Aorta (tissue), 5 donors: ENCODE measurements around the gene PCLAF. TPM values are rescaled to one million over a fixed set of nuclear protein-coding genes. Genes with fewer than 3 reads are reported as not detected.
A peak's percentile ranks its signal among the peaks of the same experiment; 100 is the strongest.
"Not testable (repeated sequence)": the region's sequence is repeated elsewhere in the genome, so short reads cannot be mapped to it uniquely, and the experiment has no call there.

Source experiments
- ATAC-seq: fragments of 200-7000 bp; cut with Tn5 transposase; one replicate; pipeline ENCODE4 v1.9.1; 2022; ENCODE audit warnings: moderate library complexity; ENCODE audit not compliant: low FRiP score
- DNase-seq, 2 donors: peaks; one replicate each; pipeline ENCODE4 v3.0.0-alpha.2; 2020
- H3K27ac ChIP-seq, 2 donors: one replicate each; pipeline ENCODE4 v1.5.1; 2013; ENCODE audit warnings: low read length in 2 of 2, mild to moderate bottlenecking in 2 of 2, moderate library complexity in 2 of 2, control low read depth in 1 of 2, inconsistent platforms in 1 of 2, low read depth in 1 of 2
- H3K27me3 ChIP-seq, 2 donors: one replicate each; pipeline ENCODE4 v1.6.1; 2013; ENCODE audit warnings: control low read depth in 1 of 2, low read length in 1 of 2, mild to moderate bottlenecking in 1 of 2, moderate library complexity in 1 of 2; ENCODE audit not compliant: insufficient read depth in 2 of 2, control insufficient read depth in 1 of 2
- H3K36me3 ChIP-seq, 2 donors: one replicate each; pipeline ENCODE4 v1.6.1; 2013; ENCODE audit warnings: control low read depth in 1 of 2, low read length in 1 of 2, mild to moderate bottlenecking in 1 of 2; ENCODE audit not compliant: insufficient read depth in 2 of 2, control insufficient read depth in 1 of 2
- H3K4me1 ChIP-seq, 2 donors: one replicate each; pipeline ENCODE4 v1.6.1; 2013; ENCODE audit warnings: low read length in 2 of 2, control low read depth in 1 of 2, mild to moderate bottlenecking in 1 of 2, moderate library complexity in 1 of 2; ENCODE audit not compliant: insufficient read depth in 2 of 2, control insufficient read depth in 1 of 2
- H3K4me3 ChIP-seq, 2 donors: one replicate each; pipeline ENCODE4 v1.5.1; 2013; ENCODE audit warnings: low read length in 2 of 2, control low read depth in 1 of 2, mild to moderate bottlenecking in 1 of 2
- H3K9me3 ChIP-seq: one replicate; pipeline ENCODE4 v1.6.1; 2013; ENCODE audit warnings: mild to moderate bottlenecking, low read length; ENCODE audit not compliant: control insufficient read depth
- WGBS, 2 donors: extraction: QIAGEN DNeasy Blood & Tissue Kit; methylation state at CpG; one replicate each; pipeline ENCODE4 v1.1.7; 2013; 5-methylcytosine and 5-hydroxymethylcytosine counted together
- intact Hi-C, 2 donors: fragments of 100-400 bp; cut with DNase I; formaldehyde crosslinking; loops; one replicate each; pipeline versions ENCODE4 v1.14.2 to v1.15.0; 2022
- polyA plus RNA-seq, 2 donors: library from polyadenylated mRNA; stranded (reverse); fragments of 200-250 nt; gene quantifications; one replicate each; pipeline ENCODE4 v1.2.3, GENCODE V29; 2013
- total RNA-seq, 2 donors: library from RNA; stranded (reverse); fragmentation: NEBNext Ultra II Directional; extraction: Animal tissue kit (Norgen Biotek cat#: 25700); gene quantifications; one replicate each; pipeline ENCODE4 v1.2.1, GENCODE V29; 2021
- donor health status: healthy with polysubstance abuse.
- donor health status: Bipolar disorder and iron deficiency.
- donor health status: DM: no; HTN: no; CAD: no.
- donor health status: DM: no; HTN: no; CAD: no.
- donor health status: DM: yes; HTN: yes; CAD: no.

Gene PCLAF
- total and polyA plus RNA-seq, 4 donors, result 0.91 to 6.0 TPM; not detected in 2

DNA sequence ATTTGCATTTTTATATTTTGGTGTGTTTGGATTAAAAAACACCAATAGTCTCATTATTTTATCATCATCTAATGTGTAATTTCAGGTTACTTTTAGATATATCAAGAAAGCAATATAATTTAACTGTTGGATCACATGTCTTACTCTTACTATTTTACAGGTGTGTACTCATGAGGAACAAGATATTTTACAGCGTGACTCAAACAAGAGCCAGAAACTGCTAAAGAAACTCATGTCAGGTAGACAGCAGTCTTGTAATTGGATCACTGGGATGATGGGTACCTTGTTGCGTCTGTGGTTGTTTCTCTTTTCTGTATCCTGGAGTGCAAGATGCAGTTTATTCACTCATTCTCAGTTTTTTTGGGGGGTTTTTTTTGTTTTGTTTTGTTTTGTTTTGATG lies 19.3 kb upstream of the PCLAF start:
- H3K36me3 ChIP-seq, result peaks cover 0 to 2% of the 10 kb centered on the region in 2 donors
- H3K4me3 ChIP-seq, result no peak overlapping the region
- H3K4me1 ChIP-seq, result no peaks in the 10 kb centered on the region
- DNase-seq (no peak), ATAC-seq (no peak)
- no peaks in the 10 kb centered on the region for H3K27me3 ChIP-seq
- intact Hi-C loops, result no loop called here
- H3K9me3 ChIP-seq, result no peaks in the 10 kb centered on the region
- H3K27ac ChIP-seq, result no peak overlapping the region
- WGBS, 2 donors, result 92 to 94% methylated on average over 2 of the region's 2 CpGs

DNA sequence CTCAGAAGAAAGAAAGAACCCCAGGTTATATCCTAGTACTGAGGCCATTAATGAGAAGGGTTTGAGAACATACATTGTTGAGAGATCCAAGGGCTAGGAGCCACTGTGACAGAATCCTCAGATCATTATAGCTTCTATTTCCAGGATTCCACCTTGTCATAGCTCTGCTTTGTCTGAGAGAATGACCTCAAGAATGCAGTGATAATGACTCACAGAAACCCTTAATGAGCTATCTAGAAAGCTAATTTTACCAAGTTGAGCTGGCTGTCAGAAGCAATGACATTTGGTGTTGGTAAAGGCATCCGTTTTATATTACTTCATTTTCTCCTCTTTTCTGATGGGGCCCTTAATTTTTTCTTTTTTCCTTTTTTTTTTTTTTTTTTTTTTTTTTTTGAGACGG lies 17.3 kb upstream of the PCLAF start:
- Histone ChIP-seq H3K4me3 (no peak overlapping the region), H3K36me3 (peaks cover 0 to 1% of the 10 kb centered on the region in 2 donors), H3K27ac (no peak overlapping the region), H3K4me1 (no peaks in the 10 kb centered on the region), H3K27me3 (no peaks in the 10 kb centered on the region), H3K9me3 (no peaks in the 10 kb centered on the region)
- no peak for DNase-seq
- intact Hi-C loops, result no loop called here
- no peak for ATAC-seq
- WGBS, 2 donors, result 76 to 91% methylated on average over 2 of the region's 2 CpGs

DNA sequence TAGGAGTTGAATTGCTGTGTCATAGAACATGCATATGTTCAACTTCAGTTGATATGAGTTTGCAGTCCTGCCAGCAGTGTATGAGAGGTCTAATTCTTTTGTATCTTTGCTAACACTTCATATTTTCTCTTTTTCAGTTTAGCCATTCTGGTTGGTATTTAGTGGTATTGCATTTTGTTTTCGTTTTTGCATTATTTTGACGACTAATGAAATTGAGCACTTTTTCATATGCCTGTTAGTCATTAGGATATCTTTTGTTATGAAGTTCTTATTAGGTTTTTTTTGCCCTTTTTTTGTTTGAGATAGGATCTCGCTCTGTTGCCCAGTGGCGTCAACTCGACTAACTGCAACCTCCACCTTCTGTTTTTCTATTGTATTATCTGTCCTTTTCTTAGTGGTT lies 15.5 kb upstream of the PCLAF start:
- DNase-seq (no peak), ATAC-seq (no peak)
- 90 to 93% methylated on average over 5 of the region's 5 CpGs for WGBS, 2 donors
- peaks cover 0 to 1% of the 10 kb centered on the region in 2 donors for H3K36me3 ChIP-seq
- H3K9me3 ChIP-seq, result no peaks in the 10 kb centered on the region
- no peaks in the 10 kb centered on the region for H3K4me1 ChIP-seq
- intact Hi-C loops, result no loop called here
- H3K27ac ChIP-seq, result no peak overlapping the region
- H3K4me3 ChIP-seq, result no peak overlapping the region
- H3K27me3 ChIP-seq, result no peaks in the 10 kb centered on the region

DNA sequence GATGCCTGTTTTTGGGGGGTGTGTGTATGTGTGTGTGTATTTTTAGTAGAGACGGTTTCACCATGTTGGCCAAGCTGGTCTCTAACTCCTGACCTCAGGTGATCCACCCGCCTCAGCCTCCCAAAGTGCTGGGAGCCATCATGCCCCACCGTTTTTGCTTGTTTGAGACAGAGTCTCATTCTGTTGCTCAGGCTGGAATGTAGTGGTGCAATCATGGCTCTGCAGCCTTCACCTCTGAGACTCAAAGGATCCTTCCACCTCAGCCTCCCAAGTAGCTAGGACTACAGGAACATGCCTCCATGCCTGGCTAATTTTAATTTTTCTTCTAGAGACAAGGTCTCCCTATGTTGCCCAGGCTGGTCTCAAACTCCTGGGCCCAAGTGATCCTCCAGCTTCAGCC lies 11.2 kb upstream of the PCLAF start:
- H3K9me3 ChIP-seq, DNase-seq, intact Hi-C loops, H3K4me1 ChIP-seq, H3K27me3 ChIP-seq, H3K4me3 ChIP-seq, H3K36me3 ChIP-seq, ATAC-seq, H3K27ac ChIP-seq: not testable (repeated sequence)
- WGBS, 2 donors, result 80 to 82% methylated on average over 3 of the region's 3 CpGs

DNA sequence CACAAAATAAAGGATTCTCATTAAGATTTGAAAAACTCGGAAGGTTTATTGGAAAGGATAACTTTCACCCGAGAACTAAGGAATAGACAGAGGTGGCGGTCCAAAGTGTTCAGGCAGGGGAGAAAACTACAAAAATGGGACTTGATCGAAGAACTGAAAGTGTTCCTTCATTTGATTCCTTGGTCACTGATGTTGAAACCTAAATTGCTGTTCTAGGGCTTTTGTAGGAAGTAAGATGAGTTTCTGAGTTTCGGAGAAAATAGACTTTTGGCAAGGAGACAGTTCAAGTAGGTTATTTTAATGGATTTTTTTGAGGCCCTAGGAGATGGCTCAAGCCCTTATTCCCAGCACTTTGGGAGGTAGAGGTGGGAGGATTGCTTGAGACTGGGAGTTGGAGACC lies 7.8 kb upstream of the PCLAF start:
- H3K4me1 ChIP-seq, result peaks cover 0 to 3% of the 10 kb centered on the region in 2 donors
- no peaks in the 10 kb centered on the region for H3K9me3 ChIP-seq
- no peaks in the 10 kb centered on the region for H3K27me3 ChIP-seq
- intact Hi-C loops, result loop anchor here in 1 of 2 donors (10.0 kb wide), 1 partner anchor 224 kb away; the partner anchor contains the start of gene PPIB
- no peak for ATAC-seq
- WGBS, 2 donors, result 84 to 85% methylated on average over 5 of the region's 5 CpGs
- H3K36me3 ChIP-seq, result no peaks in the 10 kb centered on the region
- DNase-seq, result no peak
- H3K4me3 ChIP-seq, result no peak overlapping the region
- H3K27ac ChIP-seq, result no peak overlapping the region

DNA sequence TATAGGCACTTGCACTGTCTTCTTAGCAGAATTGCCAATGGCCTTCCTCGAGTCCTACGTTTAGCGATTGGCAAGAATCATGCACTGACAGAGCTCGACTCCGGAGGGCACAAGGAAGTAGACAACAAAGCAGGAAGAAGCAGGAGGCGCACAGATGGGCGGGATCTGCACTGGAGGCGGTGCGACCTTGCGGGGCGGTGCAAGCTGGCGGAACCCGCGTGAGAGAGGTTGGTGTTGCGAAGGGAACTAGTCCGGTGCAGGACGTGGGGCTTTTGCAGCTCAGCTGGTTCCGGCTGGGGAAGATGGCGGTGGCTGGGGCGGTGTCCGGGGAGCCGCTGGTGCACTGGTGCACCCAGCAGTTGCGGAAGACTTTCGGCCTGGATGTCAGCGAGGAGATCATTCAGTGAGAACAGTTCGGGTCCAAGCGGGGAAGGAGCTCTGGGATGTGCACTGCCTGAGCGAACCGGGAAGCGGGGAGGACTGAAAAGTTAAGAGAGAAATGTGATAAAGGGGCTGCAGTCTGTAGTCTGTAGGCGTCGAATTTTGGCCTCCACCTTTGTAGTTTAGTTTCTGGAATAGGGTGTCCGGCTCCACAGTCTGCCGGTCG lies 6.4 kb upstream of the PCLAF start, which contains the start of gene TRIP4:
TSS of gene TRIP4 (plus strand) at position 275 of the 607 bp plus-strand sequence. CDS start at position 303, 28 bp downstream.
- DNase-seq, result peak; percentile 98
- ATAC-seq, result peak; percentile 99
- peak within 1 kb of the TSS in 1 of 2 donors; percentile 42 for H3K27ac ChIP-seq
- peak within 1 kb of the TSS; percentile 76 to 81 for H3K4me3 ChIP-seq
- no peaks in the 10 kb centered on the region for H3K27me3 ChIP-seq
- H3K9me3 ChIP-seq, result no peaks in the 10 kb centered on the region
- no peaks in the 10 kb centered on the region for H3K36me3 ChIP-seq
- intact Hi-C loops, result loop anchor here in 1 of 2 donors (10.0 kb wide), 1 partner anchor 223 kb away; the partner anchor contains the start of gene PPIB
- peaks cover 0 to 3% of the 10 kb centered on the region in 2 donors for H3K4me1 ChIP-seq
- 0% methylated on average over 35 of the region's 35 CpGs for WGBS, 2 donors

DNA sequence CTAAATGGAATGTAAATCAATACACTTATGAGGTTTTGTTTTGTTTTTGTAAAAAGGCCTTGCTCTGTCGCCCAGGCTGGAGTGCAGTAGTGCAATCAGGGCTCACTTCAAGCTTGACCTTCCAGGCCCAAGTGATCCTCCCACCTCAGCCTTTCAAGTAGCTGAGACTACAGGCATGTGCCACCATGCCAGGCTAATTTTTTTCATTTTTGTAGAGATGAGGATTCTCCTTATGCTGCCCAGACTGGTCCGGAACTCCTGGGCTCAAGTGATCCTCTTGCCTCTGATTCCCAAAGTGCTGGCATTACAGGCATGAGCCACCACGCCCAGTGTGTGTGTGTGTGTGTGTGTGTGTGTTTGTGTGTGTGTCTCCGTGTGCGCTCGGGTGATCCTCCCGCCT lies 5.0 kb upstream of the PCLAF start:
- Histone ChIP-seq H3K36me3 (no peaks in the 10 kb centered on the region), H3K27me3 (no peaks in the 10 kb centered on the region), H3K4me3 (no peak overlapping the region), H3K27ac (no peak overlapping the region), H3K4me1 (peaks cover 0 to 3% of the 10 kb centered on the region in 2 donors), H3K9me3 (no peaks in the 10 kb centered on the region)
- intact Hi-C loops, result loop anchor here in 1 of 2 donors (10.0 kb wide), 1 partner anchor 221 kb away; the partner anchor contains the start of gene PPIB
- DNase-seq (no peak), ATAC-seq (no peak)
- WGBS, 2 donors, result 90 to 94% methylated on average over 7 of the region's 7 CpGs

DNA sequence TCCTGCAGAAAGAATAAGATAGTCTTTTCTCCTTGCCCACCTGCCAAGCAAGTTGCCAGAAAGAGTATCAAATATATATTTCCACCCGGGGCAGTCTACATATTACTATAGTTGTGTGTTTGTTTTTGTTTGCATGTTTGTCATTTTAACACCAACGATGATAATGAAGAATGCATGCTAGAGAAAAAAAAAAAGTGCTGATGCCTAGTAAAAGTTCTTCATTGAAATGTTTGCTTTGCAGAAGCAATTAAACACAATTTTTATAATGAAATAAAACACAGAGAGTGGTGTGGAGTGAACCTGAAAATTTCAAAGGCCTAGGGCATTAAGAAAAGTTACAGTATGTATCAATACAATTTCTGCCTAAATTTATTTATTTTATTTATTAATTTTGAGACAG lies 2.5 kb upstream of the PCLAF start:
- Histone ChIP-seq H3K27me3 (no peaks in the 10 kb centered on the region), H3K9me3 (no peaks in the 10 kb centered on the region), H3K27ac (no peak overlapping the region), H3K4me3 (no peak overlapping the region), H3K36me3 (no peaks in the 10 kb centered on the region), H3K4me1 (peaks cover 0 to under 1% of the 10 kb centered on the region in 2 donors)
- WGBS, 2 donors, result 83 to 84% methylated on average over 2 of the region's 2 CpGs
- intact Hi-C loops, result loop anchor here in 1 of 2 donors (10.0 kb wide), 1 partner anchor 219 kb away; the partner anchor contains the start of gene PPIB
- DNase-seq (no peak), ATAC-seq (no peak)
